Stimulated activated CD8-positive, alpha-beta memory T cell treated with anti-CD3 and anti-CD28 coated beads, Interleukin-4, amount 100 ng/mL, for 4 hours (primary cell): Measurements from ENCODE around the gene KCNQ1OT1.

Experiments used
- DNase-seq, 2 donors: peaks; one replicate each; pipeline ENCODE4 v3.0.0-alpha.2; 2020; ENCODE audit warnings: low read depth in 2 of 2, low spot score in 1 of 2

The KCNQ1OT1 gene

GRCh38 chr11:2612884-2613571 is 86.8 kb downstream of the KCNQ1OT1 start:
- DNase-seq, result no peak

DNA sequence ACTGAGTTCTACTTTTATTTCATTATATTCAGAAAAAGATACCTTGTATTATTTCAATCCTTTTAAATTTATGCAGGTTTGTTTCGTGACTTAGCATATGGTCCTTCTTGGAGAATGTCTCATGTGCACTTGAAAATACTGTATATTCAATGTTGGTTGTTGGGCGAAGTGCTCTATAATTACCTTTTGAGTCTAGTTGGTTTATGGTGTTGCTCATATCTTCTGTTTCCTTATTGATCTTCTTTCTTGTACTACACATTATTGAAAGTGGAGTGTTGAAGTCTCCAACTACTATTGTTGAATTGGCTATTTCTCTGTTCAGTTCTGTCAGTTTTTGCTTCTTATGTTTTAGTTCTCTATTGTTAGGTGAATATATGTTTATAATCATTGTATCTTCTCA is 90.4 kb downstream of the KCNQ1OT1 start:
- DNase-seq, result no peak

DNA sequence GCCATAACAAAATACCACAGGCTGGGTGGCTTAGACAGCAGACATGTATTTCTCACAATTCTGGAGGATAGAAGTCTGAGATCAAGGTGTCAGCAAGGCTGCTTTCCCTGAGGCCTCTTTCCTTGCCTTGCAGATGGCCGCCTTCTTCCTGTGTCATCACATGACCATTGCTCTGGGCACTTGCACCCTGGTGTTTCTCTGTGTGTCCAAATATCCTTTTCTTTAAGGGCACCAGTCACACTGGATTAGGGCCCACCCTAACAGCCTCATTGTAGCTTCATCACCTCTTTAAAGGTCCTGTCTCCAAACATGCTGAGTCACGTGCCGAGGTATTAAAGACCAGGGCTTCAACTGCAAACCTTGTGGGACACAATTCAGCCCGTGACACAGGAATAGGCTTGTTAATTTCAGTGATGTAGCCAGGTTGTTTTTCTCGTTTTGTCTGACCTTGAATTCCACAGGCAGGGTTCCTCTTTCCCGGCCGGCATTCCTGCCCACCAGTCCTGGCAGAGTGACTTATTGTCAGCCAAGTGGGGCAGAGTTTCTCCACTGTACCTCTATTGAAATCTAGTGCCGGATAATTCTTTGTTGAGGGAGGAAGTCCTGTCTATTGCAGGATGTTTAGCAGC is 100.1 kb downstream of the KCNQ1OT1 start:
- DNase-seq, result no peak

GRCh38 chr11:2595204-2595603 is 104.6 kb downstream of the KCNQ1OT1 start:
- no peak for DNase-seq

DNA sequence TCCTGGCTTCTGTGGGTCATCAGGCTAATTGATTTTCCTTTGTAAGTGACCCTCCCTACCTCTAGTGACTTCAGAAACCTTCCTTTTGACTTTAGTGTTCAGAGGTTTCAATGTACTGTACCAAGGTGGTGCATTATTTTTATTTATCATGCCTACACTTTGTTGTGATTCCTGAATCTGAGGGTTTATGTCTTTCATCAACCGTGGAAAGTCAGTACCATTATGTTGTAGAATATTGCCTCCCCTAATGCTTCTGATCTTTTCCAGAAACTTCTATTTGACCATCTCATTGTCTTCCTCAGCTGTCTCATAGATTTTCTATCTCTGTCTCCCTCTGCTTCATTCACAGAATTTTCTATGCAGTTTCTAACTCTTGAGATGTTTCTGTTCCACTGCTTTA is 105.5 kb downstream of the KCNQ1OT1 start:
- DNase-seq, result no peak

DNA sequence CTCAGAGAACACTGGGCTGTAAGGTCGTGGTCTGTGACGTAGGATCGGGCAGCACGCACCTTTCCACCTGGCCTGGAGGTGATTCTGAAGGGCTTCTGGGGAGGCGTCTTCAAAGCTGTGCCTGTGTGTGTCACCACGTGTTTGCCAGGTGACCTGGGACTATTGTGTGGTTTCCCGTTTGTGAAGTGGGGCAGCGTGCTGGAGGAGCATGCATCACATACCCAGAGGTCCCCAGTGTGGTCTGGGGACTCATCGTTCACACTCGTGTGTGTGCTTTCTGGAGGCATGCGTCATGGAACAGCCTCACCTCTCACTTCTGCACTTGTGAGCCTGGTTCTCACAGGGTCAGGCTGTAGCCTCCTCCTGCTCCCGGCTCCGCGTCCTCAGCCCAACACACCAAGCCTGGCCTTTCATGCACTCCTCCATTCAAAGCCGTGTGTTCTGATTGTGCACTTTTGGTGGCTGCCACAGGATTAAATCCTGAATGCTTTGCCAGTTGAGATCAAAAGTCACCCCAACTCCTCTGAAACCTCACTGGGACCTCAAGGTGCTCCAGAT is 106.3 kb downstream of the KCNQ1OT1 start:
- DNase-seq, result no peak

DNA sequence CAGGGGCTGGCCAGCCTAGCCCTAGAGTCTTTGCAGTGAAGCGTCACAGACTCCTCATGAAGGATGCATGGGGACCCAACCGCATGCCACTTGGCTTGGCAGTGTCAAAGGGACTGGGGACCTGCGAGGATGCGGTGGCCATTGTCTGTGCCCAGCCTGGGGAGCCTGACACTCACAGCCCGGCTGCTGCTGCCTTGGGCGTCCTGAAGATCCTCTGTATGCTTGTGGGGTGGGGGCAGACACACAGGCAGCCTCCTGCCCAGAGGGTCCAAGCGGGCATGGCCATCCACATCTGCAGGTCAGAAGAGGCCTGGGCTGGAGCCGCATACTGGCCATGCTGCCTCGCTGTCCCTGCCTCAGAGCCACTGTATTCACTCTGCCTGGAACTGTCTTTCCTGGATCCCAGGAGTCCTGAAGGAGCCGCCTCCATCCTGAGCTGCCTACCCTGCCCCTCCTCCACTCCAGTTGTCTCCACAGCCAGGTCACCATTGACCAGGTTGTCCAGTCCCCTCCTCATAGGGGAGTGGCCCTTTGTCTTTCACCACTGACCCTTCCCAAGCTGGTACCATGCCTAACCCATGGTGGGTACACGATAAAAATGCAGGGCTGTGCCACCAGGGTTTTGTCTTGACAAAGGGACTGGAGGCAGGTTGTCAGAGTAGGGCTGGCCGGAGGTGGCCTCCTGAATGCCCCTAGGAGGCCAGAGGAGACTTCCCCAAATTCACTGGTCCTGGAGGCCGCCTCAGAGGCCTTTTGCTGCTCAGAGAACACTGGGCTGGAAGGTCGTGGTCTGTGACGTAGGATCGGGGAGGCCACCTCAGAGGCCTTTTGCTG is 107.0 kb downstream of the KCNQ1OT1 start:
- DNase-seq, result no peak

DNA sequence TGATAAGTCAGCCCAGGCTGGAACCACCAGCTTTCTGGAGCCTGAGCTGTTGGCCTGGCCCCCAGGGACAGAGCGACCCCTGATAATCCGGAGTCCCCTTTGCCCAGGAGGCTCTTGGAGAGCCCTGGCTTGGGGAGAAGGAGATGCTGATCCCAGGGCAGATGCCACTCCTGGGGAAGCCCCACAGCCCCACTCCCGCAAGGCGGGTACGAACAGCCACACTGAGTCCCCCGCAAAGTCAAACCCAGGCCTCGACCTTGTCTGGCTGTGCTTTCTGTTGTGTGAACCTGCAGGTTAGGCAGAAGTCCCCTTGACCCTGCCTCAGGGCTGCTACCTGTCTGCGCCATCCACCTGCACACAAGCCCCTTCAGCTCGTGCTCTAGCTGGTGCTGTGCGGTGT is 108.0 kb downstream of the KCNQ1OT1 start:
- no peak for DNase-seq

DNA sequence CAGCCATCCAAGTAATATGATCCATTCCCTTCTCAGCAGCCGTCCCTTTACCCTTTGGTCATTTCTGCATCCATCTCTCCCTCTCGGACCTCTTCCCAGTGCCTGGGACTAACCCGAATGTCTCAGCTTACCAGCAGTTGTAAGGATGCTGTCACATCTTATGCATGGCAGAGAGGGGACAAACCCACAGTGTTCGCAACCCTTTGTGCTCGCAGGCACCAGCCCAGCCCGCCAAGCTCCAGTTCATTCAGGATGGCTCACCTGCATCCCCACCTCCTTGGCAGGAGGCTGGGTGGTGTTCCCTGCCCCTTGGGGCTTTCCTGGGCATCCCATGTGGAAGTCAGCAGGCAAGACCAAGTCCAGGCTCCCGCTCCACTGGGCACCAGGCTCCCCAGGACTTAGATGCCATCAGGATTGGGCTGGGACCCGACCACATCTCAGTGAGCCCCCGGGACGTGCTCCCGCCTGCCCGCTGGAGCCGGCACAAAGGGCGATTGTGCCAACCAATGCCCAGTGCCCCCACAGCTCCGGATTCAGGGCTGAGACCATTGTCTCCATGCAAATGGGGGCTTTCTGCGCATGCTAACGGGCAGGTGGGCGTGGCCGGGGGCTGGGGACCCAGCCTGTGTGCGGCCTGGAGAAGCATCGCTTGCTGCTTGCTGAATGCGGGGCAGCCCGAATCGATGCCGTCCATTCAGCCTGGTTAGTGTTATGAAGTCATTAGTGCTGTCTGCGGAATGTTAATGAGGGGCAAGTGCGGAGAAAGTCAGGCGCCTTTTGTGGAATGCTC is 108.6 kb downstream of the KCNQ1OT1 start:
- DNase-seq, result no peak

- no peak for DNase-seq
Measured at GRCh38 chr11:2590131-2590964, 109.4 kb downstream of the KCNQ1OT1 start.

- no peak for DNase-seq
Measured at GRCh38 chr11:2589538-2589934, 110.3 kb downstream of the KCNQ1OT1 start.

DNA sequence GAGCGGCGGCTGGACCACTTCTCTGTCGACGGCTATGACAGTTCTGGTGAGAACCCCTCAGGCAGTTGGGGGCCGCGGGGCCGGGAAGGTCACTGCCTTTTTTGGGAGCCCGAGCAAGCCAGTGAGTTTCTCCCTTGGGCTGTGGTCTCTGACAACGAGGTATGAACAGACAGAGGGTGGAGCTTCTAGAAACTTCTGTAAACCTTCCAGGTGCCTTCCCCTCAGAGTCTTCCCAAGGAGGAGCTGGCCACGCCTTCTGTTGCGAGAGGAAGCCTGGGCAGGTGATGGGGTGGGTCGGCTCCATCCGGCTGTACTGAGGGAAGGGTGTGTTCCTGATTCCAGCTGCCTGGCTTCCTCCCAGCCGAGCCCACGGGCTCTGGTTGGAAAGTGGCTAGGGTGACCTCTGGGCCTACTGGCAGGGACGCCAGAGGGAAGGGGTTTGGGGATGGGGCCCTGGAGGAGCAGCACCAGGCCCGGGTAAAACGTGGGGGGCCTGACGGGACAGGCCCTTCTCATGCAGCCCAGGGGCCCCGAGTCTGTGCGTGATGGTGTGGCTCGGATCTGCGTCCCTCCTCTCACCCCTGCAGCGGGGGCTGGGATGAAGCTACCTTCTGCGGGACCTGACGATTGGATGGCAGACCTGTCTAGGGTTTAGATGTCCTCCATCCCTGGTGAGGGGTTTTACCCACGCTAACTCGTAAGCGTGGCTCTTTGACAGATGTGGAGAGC is 110.8 kb downstream of the KCNQ1OT1 start:
- no peak for DNase-seq

- DNase-seq, result no peak
Measured at GRCh38 chr11:2587976-2588748, 111.6 kb downstream of the KCNQ1OT1 start.

DNA sequence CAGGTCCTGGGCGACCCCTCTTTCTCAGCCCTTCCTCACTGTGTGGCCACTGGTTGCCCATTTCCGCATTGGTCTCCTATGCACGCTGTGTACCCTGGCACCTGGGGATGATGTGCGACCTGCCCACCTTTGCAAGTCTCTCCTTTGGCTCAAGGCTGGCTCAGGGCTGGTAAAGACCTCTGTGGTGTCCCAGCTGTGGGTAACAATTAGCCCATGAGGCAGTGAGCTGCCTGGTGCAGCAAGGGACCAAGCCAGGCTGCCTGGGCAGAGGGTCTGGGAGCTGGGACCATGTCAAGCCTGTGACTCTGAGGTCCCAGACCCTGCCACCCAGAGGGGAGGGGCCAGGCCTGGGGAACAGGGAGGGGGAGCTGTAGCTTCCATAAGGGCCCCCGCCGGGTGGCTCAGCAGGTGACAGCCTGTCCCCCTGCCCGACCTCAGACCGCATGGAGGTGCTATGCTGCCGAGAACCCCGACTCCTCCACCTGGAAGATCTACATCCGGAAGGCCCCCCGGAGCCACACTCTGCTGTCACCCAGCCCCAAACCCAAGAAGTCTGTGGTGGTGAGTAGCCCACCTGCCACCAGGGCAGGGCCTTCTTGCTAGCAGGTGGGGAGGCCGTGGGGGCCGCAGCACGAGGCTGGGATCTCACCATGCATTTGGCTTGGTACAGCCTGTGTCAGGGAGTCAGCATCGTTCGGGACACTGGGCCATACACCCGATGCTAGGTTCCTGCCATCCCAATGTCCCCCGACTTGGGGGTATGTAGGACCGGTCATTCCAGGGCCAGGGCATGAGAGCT is 112.5 kb downstream of the KCNQ1OT1 start:
- no peak for DNase-seq

DNA sequence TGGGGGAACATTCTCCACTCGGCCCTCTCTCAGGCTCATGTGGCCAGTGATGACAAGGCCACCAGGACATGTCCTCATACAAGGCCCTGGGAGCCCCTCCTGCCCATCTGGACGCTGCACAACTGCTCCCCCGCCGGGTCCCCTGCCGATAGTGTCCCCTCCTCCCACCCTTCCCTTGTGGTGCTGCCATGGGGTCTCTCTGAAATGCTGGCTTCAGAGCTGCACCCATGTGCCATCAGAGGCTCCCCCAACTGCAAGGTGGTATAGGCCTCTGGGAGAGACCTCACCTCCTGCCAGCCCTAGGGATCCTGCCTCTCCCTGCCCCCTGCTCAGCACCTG is 113.0 kb downstream of the KCNQ1OT1 start:
- no peak for DNase-seq

DNA sequence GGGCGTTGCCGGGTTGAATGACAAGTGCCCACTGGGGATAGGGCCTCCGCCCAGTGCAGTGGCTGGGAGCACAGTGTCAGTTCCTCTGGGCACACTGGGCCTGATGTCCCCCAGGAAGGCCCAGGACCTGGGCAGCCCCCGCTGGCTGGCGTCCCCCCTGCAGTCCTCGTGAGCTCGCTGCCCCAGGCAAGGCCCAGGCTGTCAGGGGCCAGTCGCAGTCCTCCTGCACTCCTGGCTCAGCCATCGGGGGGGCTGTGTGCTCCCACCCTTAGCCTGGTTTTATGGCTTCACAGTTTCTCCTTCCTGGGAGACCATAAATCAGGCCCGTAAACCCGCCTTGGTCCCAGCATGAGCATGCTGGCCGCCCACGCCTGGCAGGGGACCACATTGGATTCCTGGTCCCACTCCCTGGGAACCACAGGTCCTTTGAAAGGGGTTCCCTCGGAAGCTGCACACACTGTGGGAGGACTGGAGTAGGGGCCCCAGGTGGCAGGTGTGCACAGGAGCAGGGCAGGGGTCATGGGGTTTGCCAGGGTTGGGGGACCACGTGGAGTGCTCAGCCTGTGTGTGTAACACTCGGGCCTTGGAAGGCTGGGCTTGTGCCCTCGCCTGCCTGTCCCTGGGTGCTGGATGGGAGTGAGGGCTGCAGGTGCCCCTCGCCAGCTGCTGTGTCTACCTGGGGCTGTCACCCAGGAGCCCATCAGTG is 113.6 kb downstream of the KCNQ1OT1 start:
- DNase-seq, result no peak

DNA sequence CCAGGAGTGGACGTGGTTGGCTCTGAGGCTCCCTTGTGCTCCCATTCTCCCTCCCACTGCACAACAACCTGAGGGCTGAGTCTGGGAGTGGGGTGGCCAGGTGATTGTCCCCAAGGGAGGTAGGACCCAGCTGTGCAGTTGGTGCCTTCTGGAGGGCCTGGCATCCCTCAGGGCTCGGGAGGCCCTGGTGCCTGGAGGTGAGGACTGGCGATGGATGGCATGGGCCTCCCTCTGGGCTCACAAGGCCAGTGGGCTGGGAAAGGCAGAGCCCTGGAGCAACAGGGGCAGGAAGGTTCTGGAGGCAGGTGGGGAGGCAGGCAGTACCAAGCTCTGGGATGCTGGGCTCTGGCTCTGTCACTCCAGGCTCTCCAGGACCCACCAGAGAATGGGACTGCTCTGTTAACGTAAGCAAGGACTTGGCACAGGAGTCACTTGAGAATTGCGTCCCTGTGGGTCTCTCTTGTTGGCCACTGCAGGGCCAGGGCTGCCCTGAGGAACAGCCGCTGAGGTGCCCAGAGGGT is 114.2 kb downstream of the KCNQ1OT1 start:
- DNase-seq, result no peak
